Lower lobe of right lung (tissue), 2 donors: Measurements from ENCODE around the gene AIMP2. TPM values are rescaled to one million over a fixed set of nuclear protein-coding genes. Genes with fewer than 3 reads are reported as not detected.
"Not testable (repeated sequence)": the region's sequence is repeated elsewhere in the genome, so short reads cannot be mapped to it uniquely, and the experiment has no call there.

ENCODE experiments used
- ATAC-seq, 2 donors: fragments of 200-7000 bp; cut with Tn5 transposase; one replicate each; pipeline ENCODE4 v1.9.1; 2020 to 2022; ENCODE audit warnings: mild to moderate bottlenecking in 2 of 2, moderate library complexity in 2 of 2
- DNase-seq: peaks from one replicate; pipeline ENCODE4 v3.0.0-alpha.2; 2020
- H3K27ac ChIP-seq: fragments of 200-600 bp; one replicate; pipeline ENCODE4 v1.8.0; 2022
- H3K27me3 ChIP-seq: fragments of 200-600 bp; one replicate; pipeline ENCODE4 v1.8.0; 2022; ENCODE audit warnings: low read depth
- H3K36me3 ChIP-seq: fragments of 200-600 bp; one replicate; pipeline ENCODE4 v1.8.0; 2022; ENCODE audit warnings: mild to moderate bottlenecking
- H3K4me1 ChIP-seq: fragments of 200-600 bp; one replicate; pipeline ENCODE4 v1.8.0; 2022
- H3K4me3 ChIP-seq: fragments of 200-600 bp; one replicate; pipeline ENCODE4 v1.8.0; 2022; ENCODE audit warnings: mild to moderate bottlenecking
- H3K9me3 ChIP-seq: fragments of 200-600 bp; one replicate; pipeline ENCODE4 v1.8.0; 2022
- CTCF ChIP-seq: fragments of 200-600 bp; IDR thresholded peaks from one replicate; pipeline ENCODE4 v1.8.0; 2022; ENCODE audit warnings: antibody characterized with exemption, mild to moderate bottlenecking
- intact Hi-C: fragments of 100-400 bp; cut with DNase I; formaldehyde crosslinking; loops from one replicate; pipeline ENCODE4 v1.11.0; 2022
- total RNA-seq: library from RNA; stranded (reverse); fragmentation: NEBNext Ultra II Directional; extraction: Animal tissue kit (Norgen Biotek cat#: 25700); gene quantifications from one replicate; pipeline ENCODE4 v1.2.1, GENCODE V29; 2021
- donor health status: DM: no; HTN: yes; CAD: no; lungs with severe emphysema.

AIMP2 gene
- total RNA-seq, 1 donor from 2014 or later: 17.4 TPM

- Histone ChIP-seq H3K27me3 (no peaks in the 10 kb centered on the region), H3K9me3 (no peaks in the 10 kb centered on the region), H3K4me1 (peaks cover 37% of the 10 kb centered on the region), H3K36me3 (peaks cover 33% of the 10 kb centered on the region), H3K4me3 (no peak overlapping the region), H3K27ac (no peak overlapping the region)
- DNase-seq (no peak), ATAC-seq (no peak)
- TF ChIP-seq CTCF: no peak
- intact Hi-C loops: no loop called here
Observed at GRCh38 chr7:6007386-6007785, 1.7 kb upstream of the AIMP2 start.

GRCh38 chr7:6007835-6008590 is 1.1 kb upstream of the AIMP2 start:
- ATAC-seq, DNase-seq, H3K27me3 ChIP-seq, intact Hi-C loops, H3K9me3 ChIP-seq: not testable (repeated sequence)
- H3K36me3 ChIP-seq: peaks cover 27% of the 10 kb centered on the region
- peak overlapping the region; percentile 83 for H3K4me3 ChIP-seq
- peaks cover 37% of the 10 kb centered on the region for H3K4me1 ChIP-seq
- peak overlapping the region; percentile 96 for H3K27ac ChIP-seq

GRCh38 chr7:6010370-6010769 is 1.3 kb downstream of the AIMP2 start:
- intact Hi-C loops, ATAC-seq, H3K9me3 ChIP-seq, H3K27me3 ChIP-seq, H3K4me3 ChIP-seq, DNase-seq: not testable (repeated sequence)
- peak overlapping the region; percentile 96 for H3K27ac ChIP-seq
- peaks cover 18% of the 10 kb centered on the region for H3K36me3 ChIP-seq
- H3K4me1 ChIP-seq: peaks cover 42% of the 10 kb centered on the region

GRCh38 chr7:6011541-6011940 is 2.5 kb downstream of the AIMP2 start:
- H3K4me3 ChIP-seq: no peak overlapping the region
- peaks cover 52% of the 10 kb centered on the region for H3K4me1 ChIP-seq
- peaks cover 26% of the 10 kb centered on the region for H3K36me3 ChIP-seq
- peak overlapping the region; percentile 38 for H3K27ac ChIP-seq
- H3K9me3 ChIP-seq: no peaks in the 10 kb centered on the region
- H3K27me3 ChIP-seq: no peaks in the 10 kb centered on the region
- DNase-seq (no peak), ATAC-seq (no peak)
- no peak for TF ChIP-seq CTCF
- intact Hi-C loops: no loop called here

GRCh38 chr7:6012355-6013104 is 3.5 kb downstream of the AIMP2 start:
- DNase-seq: no peak
- Histone ChIP-seq H3K36me3 (peaks cover 36% of the 10 kb centered on the region), H3K4me1 (peaks cover 47% of the 10 kb centered on the region), H3K27ac (peak overlapping the region; percentile 38), H3K27me3 (no peaks in the 10 kb centered on the region), H3K9me3 (no peaks in the 10 kb centered on the region), H3K4me3 (no peak overlapping the region)
- ATAC-seq: peak; percentile 58 to 63
- intact Hi-C loops: no loop called here
- no peak for TF ChIP-seq CTCF

GRCh38 chr7:6015917-6016652 is 7.0 kb downstream of the AIMP2 start:
- no peaks in the 10 kb centered on the region for H3K27me3 ChIP-seq
- intact Hi-C loops: no loop called here

More at GRCh38 chr7:6015917-6016652, 7.0 kb downstream of the AIMP2 start:
- TF ChIP-seq CTCF: no peak
- peaks cover 27% of the 10 kb centered on the region for H3K4me1 ChIP-seq
- no peaks in the 10 kb centered on the region for H3K9me3 ChIP-seq
- peak overlapping the region; percentile 56 for H3K27ac ChIP-seq
- ATAC-seq (peak in 1 of 2 donors; percentile 44), DNase-seq (peak; percentile 68)
- H3K4me3 ChIP-seq: no peak overlapping the region
- peaks cover 67% of the 10 kb centered on the region for H3K36me3 ChIP-seq
